GM10266 (cell line): ENCODE data around the gene OR1J2.

ENCODE experiments used
- DNase-seq: peaks from one replicate; pipeline ENCODE4 v3.0.0; 2012; ENCODE audit errors: extremely low spot score
- TF ChIP-seq, protein P1 (sequence below): IDR thresholded peaks from 2 replicates; pipeline ENCODE4 v1.5.1; 2012; ENCODE audit warnings: mild to moderate bottlenecking, low read depth; ENCODE audit not compliant: control insufficient read depth, insufficient read depth; ENCODE audit errors: missing control alignments

The OR1J2 gene, protein sequence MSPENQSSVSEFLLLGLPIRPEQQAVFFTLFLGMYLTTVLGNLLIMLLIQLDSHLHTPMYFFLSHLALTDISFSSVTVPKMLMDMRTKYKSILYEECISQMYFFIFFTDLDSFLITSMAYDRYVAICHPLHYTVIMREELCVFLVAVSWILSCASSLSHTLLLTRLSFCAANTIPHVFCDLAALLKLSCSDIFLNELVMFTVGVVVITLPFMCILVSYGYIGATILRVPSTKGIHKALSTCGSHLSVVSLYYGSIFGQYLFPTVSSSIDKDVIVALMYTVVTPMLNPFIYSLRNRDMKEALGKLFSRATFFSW

DNA sequence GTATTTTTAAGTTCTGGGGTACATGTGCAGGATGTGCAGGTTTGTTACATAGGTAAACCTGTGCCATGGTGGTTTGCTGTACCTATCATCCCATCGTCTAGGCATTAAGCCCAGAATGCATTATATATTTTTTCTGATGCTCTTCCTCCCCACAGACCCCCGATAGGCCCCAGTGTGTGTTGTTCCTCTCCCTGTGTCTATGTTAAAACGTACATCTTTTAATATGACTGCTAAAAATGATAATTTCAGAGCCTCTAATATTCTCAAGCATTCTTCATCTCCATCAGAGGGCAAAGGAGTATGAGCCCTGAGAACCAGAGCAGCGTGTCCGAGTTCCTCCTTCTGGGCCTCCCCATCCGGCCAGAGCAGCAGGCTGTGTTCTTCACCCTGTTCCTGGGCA lies at the start of gene OR1J2:
TSS of gene OR1J2 (plus strand) at position 301 of the 400 bp plus-strand sequence. CDS start at position 301, 0 bp downstream.
- TF ChIP-seq, protein P1, sequence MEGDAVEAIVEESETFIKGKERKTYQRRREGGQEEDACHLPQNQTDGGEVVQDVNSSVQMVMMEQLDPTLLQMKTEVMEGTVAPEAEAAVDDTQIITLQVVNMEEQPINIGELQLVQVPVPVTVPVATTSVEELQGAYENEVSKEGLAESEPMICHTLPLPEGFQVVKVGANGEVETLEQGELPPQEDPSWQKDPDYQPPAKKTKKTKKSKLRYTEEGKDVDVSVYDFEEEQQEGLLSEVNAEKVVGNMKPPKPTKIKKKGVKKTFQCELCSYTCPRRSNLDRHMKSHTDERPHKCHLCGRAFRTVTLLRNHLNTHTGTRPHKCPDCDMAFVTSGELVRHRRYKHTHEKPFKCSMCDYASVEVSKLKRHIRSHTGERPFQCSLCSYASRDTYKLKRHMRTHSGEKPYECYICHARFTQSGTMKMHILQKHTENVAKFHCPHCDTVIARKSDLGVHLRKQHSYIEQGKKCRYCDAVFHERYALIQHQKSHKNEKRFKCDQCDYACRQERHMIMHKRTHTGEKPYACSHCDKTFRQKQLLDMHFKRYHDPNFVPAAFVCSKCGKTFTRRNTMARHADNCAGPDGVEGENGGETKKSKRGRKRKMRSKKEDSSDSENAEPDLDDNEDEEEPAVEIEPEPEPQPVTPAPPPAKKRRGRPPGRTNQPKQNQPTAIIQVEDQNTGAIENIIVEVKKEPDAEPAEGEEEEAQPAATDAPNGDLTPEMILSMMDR = no peak
- no peak for DNase-seq

DNA sequence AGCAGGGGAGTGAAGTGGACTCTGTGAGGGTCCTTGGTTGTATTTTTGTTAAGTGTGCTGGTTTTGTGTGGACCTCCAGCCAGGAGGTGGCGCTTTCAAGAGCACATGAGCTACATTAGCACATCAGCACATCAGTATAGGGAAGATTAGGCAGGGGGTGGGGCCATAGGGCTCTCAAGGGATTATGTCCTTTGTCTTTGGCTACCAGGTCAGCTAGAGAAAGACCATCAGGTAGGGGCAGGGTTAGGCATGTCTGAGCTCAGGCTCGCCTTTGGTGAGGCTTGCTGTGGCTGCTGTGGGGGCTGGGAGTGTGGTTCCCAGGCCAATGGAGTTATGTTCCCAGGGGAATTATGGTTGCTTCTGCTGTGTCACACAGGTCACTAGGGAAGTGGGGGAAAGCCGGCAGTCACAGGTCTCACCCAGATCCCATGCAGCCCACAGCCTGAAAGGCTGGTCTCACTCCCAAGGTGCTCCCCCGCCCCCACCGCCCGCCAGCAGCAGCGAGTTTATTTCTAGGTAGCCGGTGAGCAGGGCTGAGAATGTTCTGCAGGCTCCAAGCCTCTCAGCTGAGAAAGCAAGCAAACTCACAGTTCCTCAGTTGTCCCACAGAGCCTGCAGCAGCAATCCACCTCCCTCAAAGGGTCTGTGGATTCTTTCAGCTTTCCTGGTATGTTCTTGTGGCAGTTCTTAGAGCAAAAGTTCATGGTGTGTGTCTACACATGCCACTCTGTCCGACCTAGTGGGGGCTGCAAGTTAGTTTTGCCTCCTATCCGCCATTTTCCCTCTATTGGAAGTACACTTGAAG lies 46.6 kb upstream of the OR1J2 start:
- DNase-seq = peak; percentile 36
- TF ChIP-seq, protein P1 = peak; percentile 66

DNA sequence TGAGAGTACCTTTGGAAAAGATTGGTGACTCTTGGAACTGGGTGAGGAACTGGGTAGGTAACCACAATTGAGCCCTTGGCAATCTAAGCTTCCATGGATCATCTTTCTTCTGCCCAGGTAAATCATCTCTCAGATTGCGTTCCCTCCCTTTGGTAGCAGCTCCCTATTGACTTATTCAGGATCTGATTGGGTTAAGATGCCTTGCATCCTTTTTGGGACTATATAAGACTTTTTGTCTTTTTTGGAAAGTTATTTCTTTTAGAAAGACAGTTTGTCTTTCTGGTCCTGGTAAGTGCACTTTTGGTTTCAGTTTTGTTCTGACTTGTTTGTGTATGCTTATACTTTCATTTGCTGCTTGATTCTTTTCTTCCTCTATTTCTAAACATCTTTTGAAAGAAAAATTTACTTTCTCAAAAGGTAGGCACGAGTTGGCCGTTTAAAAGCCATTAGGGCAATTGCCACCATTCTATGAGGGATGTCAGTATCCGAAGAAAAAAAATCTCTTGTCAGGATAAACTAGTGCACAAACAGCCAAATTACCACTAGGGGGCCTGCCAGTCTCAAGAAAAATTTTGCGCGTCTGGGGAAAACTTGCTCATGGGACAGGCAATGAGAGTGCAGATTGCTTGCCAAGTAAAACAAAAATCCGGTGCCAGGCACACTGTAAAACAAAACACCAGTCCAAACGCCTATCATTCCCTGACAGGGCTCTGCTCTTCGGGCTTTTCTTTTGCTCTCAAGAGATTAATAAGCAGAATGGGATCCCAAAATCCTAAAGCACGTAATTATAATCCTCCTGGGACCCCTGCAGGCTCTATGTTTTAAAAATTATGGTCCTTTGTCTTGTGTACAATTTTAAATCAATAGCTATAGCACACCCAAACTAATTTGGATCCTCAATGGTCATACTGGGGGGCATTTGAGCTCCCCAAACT lies 45.7 kb upstream of the OR1J2 start:
- TF ChIP-seq, protein P1 = peak; percentile 80
- DNase-seq = peak; percentile 62

DNA sequence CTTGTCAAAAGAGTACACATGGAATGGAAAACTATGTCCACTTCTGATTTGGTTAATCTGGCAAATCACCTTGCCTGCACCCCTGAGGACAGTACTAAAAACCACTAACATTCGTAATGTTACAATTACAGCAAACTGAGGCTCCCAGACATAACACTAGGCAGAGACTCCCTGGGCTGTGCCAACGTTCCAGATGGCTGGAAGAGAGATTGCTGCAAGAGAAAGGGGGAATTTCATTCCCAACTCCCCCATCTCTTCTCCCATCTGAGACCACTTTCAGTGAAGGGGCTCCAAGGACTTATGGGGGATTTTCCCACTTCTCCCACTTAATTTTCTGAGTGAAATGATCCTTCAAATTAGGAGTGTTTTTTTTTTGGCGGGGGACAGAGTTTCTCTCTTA lies 44.1 kb upstream of the OR1J2 start:
- TF ChIP-seq, protein P1 = no peak
- DNase-seq = no peak

DNA sequence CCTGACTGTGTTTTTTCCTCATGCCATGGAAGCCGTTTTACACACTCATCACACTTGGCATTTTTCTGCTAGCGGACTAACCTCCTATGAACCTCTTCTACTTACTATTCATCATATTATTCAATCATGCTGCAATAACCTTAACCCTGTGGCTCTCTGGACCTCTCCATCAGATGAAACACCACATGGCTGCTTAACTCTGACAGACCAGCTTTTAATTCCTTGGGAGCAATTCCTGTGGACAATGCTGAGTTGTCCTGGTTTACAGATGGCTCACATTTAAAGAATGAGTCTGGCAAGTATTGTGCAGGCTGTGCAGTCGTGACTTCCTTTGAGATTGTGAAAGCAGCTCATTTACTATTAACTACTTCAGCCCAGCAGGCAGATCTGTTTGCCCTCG lies 41.9 kb upstream of the OR1J2 start:
- TF ChIP-seq, protein P1 = no peak
- DNase-seq = no peak

DNA sequence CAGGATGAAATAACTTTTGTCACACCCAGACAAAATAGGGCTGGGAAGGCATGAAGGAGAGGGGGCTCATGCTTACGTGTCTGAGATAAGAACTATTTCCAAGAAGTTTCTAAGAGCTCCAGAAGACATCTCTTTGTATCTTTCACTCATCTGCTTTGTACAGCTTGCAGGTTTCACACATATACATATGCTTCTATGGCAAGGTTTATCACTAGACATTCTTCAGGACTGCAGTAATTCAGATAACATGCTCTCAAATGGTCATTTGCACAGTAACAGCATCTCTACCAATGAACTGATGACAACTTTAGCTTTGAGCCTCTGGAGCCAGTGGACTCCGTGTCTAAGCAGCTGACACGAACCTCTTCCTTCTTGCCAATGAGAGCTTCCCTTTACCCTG lies 36.0 kb upstream of the OR1J2 start:
- TF ChIP-seq, protein P1 = no peak
- DNase-seq = no peak
